ENCODE data around the gene RAP1B.

GRCh38 chr12:68565391-68565903 lies 45.3 kb upstream of the RAP1B start:
- TF ChIP-seq CBX8 (IDR thresholded peaks at IDR 0.05; ENCODE audit: borderline replicate concordance, extremely low read depth, low read depth, low read length, poor library complexity, severe bottlenecking) (no peak), FOXK2 (conservative IDR thresholded peaks at IDR 0.05 in 1 of 2, IDR thresholded peaks at IDR 0.05 in 1 of 2; ENCODE audit: low read depth in 2 of 2) (no peak), ZBTB11 (CRISPR knock-in tag; IDR thresholded peaks at IDR 0.05) (no peak), KAT7 (CRISPR knock-in tag; IDR thresholded peaks at IDR 0.05; ENCODE audit: borderline replicate concordance) (no peak), CREB1 (IDR thresholded peaks at IDR 0.05) (no peak), CREB1 (CRISPR knock-in tag; IDR thresholded peaks at IDR 0.05) (no peak), ZBTB2 (IDR thresholded peaks at IDR 0.05) (no peak), SRF (CRISPR knock-in tag; IDR thresholded peaks at IDR 0.05) (no peak), NONO (IDR thresholded peaks at IDR 0.05; ENCODE audit: low read depth in 2 of 2, low read length in 1 of 2) (no peak), POLR2A (conservative IDR thresholded peaks at IDR 0.05) (no peak), HDAC3 (IDR thresholded peaks at IDR 0.05; ENCODE audit: borderline replicate concordance, partially characterized antibody) (no peak)
- TF ChIP-seq, protein P1, sequence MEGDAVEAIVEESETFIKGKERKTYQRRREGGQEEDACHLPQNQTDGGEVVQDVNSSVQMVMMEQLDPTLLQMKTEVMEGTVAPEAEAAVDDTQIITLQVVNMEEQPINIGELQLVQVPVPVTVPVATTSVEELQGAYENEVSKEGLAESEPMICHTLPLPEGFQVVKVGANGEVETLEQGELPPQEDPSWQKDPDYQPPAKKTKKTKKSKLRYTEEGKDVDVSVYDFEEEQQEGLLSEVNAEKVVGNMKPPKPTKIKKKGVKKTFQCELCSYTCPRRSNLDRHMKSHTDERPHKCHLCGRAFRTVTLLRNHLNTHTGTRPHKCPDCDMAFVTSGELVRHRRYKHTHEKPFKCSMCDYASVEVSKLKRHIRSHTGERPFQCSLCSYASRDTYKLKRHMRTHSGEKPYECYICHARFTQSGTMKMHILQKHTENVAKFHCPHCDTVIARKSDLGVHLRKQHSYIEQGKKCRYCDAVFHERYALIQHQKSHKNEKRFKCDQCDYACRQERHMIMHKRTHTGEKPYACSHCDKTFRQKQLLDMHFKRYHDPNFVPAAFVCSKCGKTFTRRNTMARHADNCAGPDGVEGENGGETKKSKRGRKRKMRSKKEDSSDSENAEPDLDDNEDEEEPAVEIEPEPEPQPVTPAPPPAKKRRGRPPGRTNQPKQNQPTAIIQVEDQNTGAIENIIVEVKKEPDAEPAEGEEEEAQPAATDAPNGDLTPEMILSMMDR (IDR thresholded peaks at IDR 0.05 in 2 of 3, conservative IDR thresholded peaks at IDR 0.05 in 1 of 3; ENCODE audit: insufficient read depth in 2 of 3, low read depth in 1 of 3, low read length in 3 of 3), result no peak
- TF ChIP-seq, protein P2, sequence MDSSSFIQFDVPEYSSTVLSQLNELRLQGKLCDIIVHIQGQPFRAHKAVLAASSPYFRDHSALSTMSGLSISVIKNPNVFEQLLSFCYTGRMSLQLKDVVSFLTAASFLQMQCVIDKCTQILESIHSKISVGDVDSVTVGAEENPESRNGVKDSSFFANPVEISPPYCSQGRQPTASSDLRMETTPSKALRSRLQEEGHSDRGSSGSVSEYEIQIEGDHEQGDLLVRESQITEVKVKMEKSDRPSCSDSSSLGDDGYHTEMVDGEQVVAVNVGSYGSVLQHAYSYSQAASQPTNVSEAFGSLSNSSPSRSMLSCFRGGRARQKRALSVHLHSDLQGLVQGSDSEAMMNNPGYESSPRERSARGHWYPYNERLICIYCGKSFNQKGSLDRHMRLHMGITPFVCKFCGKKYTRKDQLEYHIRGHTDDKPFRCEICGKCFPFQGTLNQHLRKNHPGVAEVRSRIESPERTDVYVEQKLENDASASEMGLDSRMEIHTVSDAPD (CRISPR knock-in tag; IDR thresholded peaks at IDR 0.05), result no peak

All from K562 (cell line).